ENCODE data around the gene UGT3A2. TPM values are rescaled to one million over a fixed set of nuclear protein-coding genes. Genes with fewer than 3 reads are reported as not detected.

UGT3A2 gene
- total RNA-seq, 1 donor from 2014 or later, result 0.86 TPM

- H3K27ac ChIP-seq (ENCODE audit: low read depth, low read length), result no peak overlapping the region
- H3K27me3 Mint-ChIP-seq (ENCODE audit: low read depth, unreplicated experiment), result no peaks in the 10 kb centered on the region
- FAIRE-seq, result peak; percentile 32
Measured at GRCh38 chr5:36108758-36109460, 42.2 kb upstream of the UGT3A2 start.

GRCh38 chr5:36105819-36106218, 39.1 kb upstream of the UGT3A2 start:
- TF ChIP-seq EZH2 (IDR thresholded peaks at IDR 0.05; ENCODE audit: insufficient read depth, low read length) (no peak), CTCF (IDR thresholded peaks at IDR 0.05; ENCODE audit: insufficient read depth, low read depth, low read length) (no peak)
- no peak overlapping the region for H3K9ac ChIP-seq (ENCODE audit: low read length)
- no peak overlapping the region for H3K27ac ChIP-seq (ENCODE audit: low read depth, low read length)
- no peaks in the 10 kb centered on the region for H3K27me3 ChIP-seq (ENCODE audit: insufficient read depth, low read length)
- no peaks in the 10 kb centered on the region for H3K9me3 ChIP-seq (ENCODE audit: insufficient read depth, low read depth, low read length)
- peaks cover 6% of the 10 kb centered on the region for H3K36me3 ChIP-seq (ENCODE audit: insufficient read depth, low read length)
- Mint-ChIP-seq H3K4me1 (ENCODE audit: low read depth, unreplicated experiment) (no peaks in the 10 kb centered on the region), H3K27ac (ENCODE audit: unreplicated experiment) (no peak overlapping the region), H3K9me3 (ENCODE audit: unreplicated experiment) (no peaks in the 10 kb centered on the region), H3K36me3 (ENCODE audit: low read depth, unreplicated experiment) (peaks cover 2% of the 10 kb centered on the region), H3K4me3 (ENCODE audit: unreplicated experiment) (no peak overlapping the region), H3K27me3 (ENCODE audit: low read depth, unreplicated experiment) (no peaks in the 10 kb centered on the region)
- no peak overlapping the region for H3K4me2 ChIP-seq (ENCODE audit: low read length)
- H3K4me3 ChIP-seq (ENCODE audit: insufficient read depth, low read depth, low read length), result no peak overlapping the region
- H2AFZ ChIP-seq (ENCODE audit: low read depth, low read length), result no peak overlapping the region
- FAIRE-seq (no peak), DNase-seq (ENCODE audit: low read depth) (no peak)
- H3K79me2 ChIP-seq (ENCODE audit: insufficient read depth, low read length), result no peaks in the 10 kb centered on the region
- H4K20me1 ChIP-seq (ENCODE audit: insufficient read depth, low read length), result no peaks in the 10 kb centered on the region
- H3K4me1 ChIP-seq (ENCODE audit: insufficient read depth, low read length), result no peaks in the 10 kb centered on the region

More at GRCh38 chr5:36108758-36109460, 42.2 kb upstream of the UGT3A2 start:
- Histone ChIP-seq H3K27me3 (ENCODE audit: insufficient read depth, low read length) (no peaks in the 10 kb centered on the region), H3K9ac (ENCODE audit: low read length) (no peak overlapping the region), H3K79me2 (ENCODE audit: insufficient read depth, low read length) (no peaks in the 10 kb centered on the region), H4K20me1 (ENCODE audit: insufficient read depth, low read length) (no peaks in the 10 kb centered on the region), H3K9me3 (ENCODE audit: insufficient read depth, low read depth, low read length) (no peaks in the 10 kb centered on the region), H3K4me1 (ENCODE audit: insufficient read depth, low read length) (no peaks in the 10 kb centered on the region), H3K4me3 (ENCODE audit: insufficient read depth, low read depth, low read length) (no peak overlapping the region), H3K36me3 (ENCODE audit: insufficient read depth, low read length) (peaks cover 6% of the 10 kb centered on the region), H3K4me2 (ENCODE audit: low read length) (no peak overlapping the region), H2AFZ (ENCODE audit: low read depth, low read length) (no peak overlapping the region)
- H3K4me1 Mint-ChIP-seq (ENCODE audit: low read depth, unreplicated experiment), result no peaks in the 10 kb centered on the region
- H3K9me3 Mint-ChIP-seq (ENCODE audit: unreplicated experiment), result no peaks in the 10 kb centered on the region
- H3K4me3 Mint-ChIP-seq (ENCODE audit: unreplicated experiment), result no peak overlapping the region
- TF ChIP-seq CTCF (IDR thresholded peaks at IDR 0.05; ENCODE audit: insufficient read depth, low read depth, low read length), result no peak
- no peak for TF ChIP-seq EZH2 (IDR thresholded peaks at IDR 0.05; ENCODE audit: insufficient read depth, low read length)
- no peak overlapping the region for H3K27ac Mint-ChIP-seq (ENCODE audit: unreplicated experiment)
- DNase-seq (ENCODE audit: low read depth), result no peak
- H3K36me3 Mint-ChIP-seq (ENCODE audit: low read depth, unreplicated experiment), result peaks cover 2% of the 10 kb centered on the region

- Histone ChIP-seq H3K9ac (ENCODE audit: low read length) (no peak overlapping the region), H3K79me2 (ENCODE audit: insufficient read depth, low read length) (no peaks in the 10 kb centered on the region), H4K20me1 (ENCODE audit: insufficient read depth, low read length) (no peaks in the 10 kb centered on the region), H3K36me3 (ENCODE audit: insufficient read depth, low read length) (no peaks in the 10 kb centered on the region), H3K4me1 (ENCODE audit: insufficient read depth, low read length) (no peaks in the 10 kb centered on the region), H3K4me3 (ENCODE audit: insufficient read depth, low read depth, low read length) (no peak overlapping the region), H3K27me3 (ENCODE audit: insufficient read depth, low read length) (no peaks in the 10 kb centered on the region), H2AFZ (ENCODE audit: low read depth, low read length) (no peak overlapping the region), H3K27ac (ENCODE audit: low read depth, low read length) (no peak overlapping the region), H3K4me2 (ENCODE audit: low read length) (no peak overlapping the region), H3K9me3 (ENCODE audit: insufficient read depth, low read depth, low read length) (no peaks in the 10 kb centered on the region)
- no peak for FAIRE-seq
- Mint-ChIP-seq H3K27ac (ENCODE audit: unreplicated experiment) (no peak overlapping the region), H3K36me3 (ENCODE audit: low read depth, unreplicated experiment) (no peaks in the 10 kb centered on the region), H3K27me3 (ENCODE audit: low read depth, unreplicated experiment) (no peaks in the 10 kb centered on the region), H3K4me3 (ENCODE audit: unreplicated experiment) (no peak overlapping the region), H3K9me3 (ENCODE audit: unreplicated experiment) (no peaks in the 10 kb centered on the region), H3K4me1 (ENCODE audit: low read depth, unreplicated experiment) (no peaks in the 10 kb centered on the region)
- TF ChIP-seq EZH2 (IDR thresholded peaks at IDR 0.05; ENCODE audit: insufficient read depth, low read length) (no peak), CTCF (IDR thresholded peaks at IDR 0.05; ENCODE audit: insufficient read depth, low read depth, low read length) (no peak)
- no peak for DNase-seq (ENCODE audit: low read depth)
Measured at GRCh38 chr5:36099748-36100147, 33.1 kb upstream of the UGT3A2 start.
